ENCODE results near the gene ARFGEF2. TPM values are rescaled to one million over a fixed set of nuclear protein-coding genes. Genes with fewer than 3 reads are reported as not detected.

The ARFGEF2 gene
- total RNA-seq, 120 experiments from 2014 or later, result 28.4 to 72.0 (median 52.6) TPM

Other genes starting within 250 kb of the ARFGEF2 start
- 100 to 1,000 TPM in 76 of 120 experiments, 10 to 100 TPM in 44; 59.8 to 448 (median 117) TPM for gene PREX1, start 93.7 kb upstream of the ARFGEF2 start, total RNA-seq
- 10 to 100 TPM; 28.8 to 70.9 (median 55.4) TPM for gene CSE1L, start 124.6 kb downstream of the ARFGEF2 start, total RNA-seq